Chondrocyte (in vitro differentiated cells): ENCODE data around the gene CALY. TPM values are rescaled to one million over a fixed set of nuclear protein-coding genes. Genes with fewer than 3 reads are reported as not detected.
A peak's percentile ranks its signal among the peaks of the same experiment; 100 is the strongest.

Experiments used
- DNase-seq: peaks from one replicate; pipeline ENCODE4 v3.0.0; 2021; ENCODE audit warnings: mixed read lengths, low spot score
- H3K27ac Mint-ChIP-seq: one replicate; pipeline ENCODE4 v1.8.0; 2021; ENCODE audit warnings: mild to moderate bottlenecking, moderate library complexity, mixed read lengths; ENCODE audit not compliant: unreplicated experiment
- H3K27me3 Mint-ChIP-seq: 2 replicates; pipeline ENCODE4 v1.8.0; 2021; ENCODE audit warnings: low read depth, mixed read lengths
- H3K36me3 Mint-ChIP-seq: 2 replicates; pipeline ENCODE4 v1.8.0; 2021; ENCODE audit warnings: low read depth, mixed read lengths
- H3K4me1 Mint-ChIP-seq: 2 replicates; pipeline ENCODE4 v1.8.0; 2021; ENCODE audit warnings: low read depth, mild to moderate bottlenecking, mixed read lengths
- H3K4me3 Mint-ChIP-seq: one replicate; pipeline ENCODE4 v1.8.0; 2021; ENCODE audit warnings: mild to moderate bottlenecking, moderate library complexity, mixed read lengths; ENCODE audit not compliant: unreplicated experiment
- H3K9me3 Mint-ChIP-seq: 2 replicates; pipeline ENCODE4 v1.8.0; 2021; ENCODE audit warnings: low read depth, mixed read lengths
- CTCF ChIP-seq: fragments of 200-600 bp; sonication (generic); IDR thresholded peaks from 2 replicates; pipeline ENCODE4 v1.5.0; 2021; ENCODE audit warnings: antibody characterized with exemption, mild to moderate bottlenecking, moderate library complexity
- total RNA-seq: library from RNA; stranded (reverse); gene quantifications from 3 replicates; pipeline ENCODE4 v1.2.1, GENCODE V29; 2021

Gene CALY
- total RNA-seq, 1 donor from 2014 or later, result 8.9 TPM

GRCh38 chr10:133342942-133343341 is 6.2 kb upstream of the CALY start:
- no peak overlapping the region for H3K4me3 Mint-ChIP-seq
- DNase-seq, result no peak
- no peak for TF ChIP-seq CTCF
- no peaks in the 10 kb centered on the region for H3K36me3 Mint-ChIP-seq
- H3K4me1 Mint-ChIP-seq, result no peaks in the 10 kb centered on the region
- peaks cover 10% of the 10 kb centered on the region for H3K27me3 Mint-ChIP-seq
- peaks cover 5% of the 10 kb centered on the region for H3K9me3 Mint-ChIP-seq
- H3K27ac Mint-ChIP-seq, result no peak overlapping the region

GRCh38 chr10:133341983-133342382 is 5.3 kb upstream of the CALY start:
- peaks cover 5% of the 10 kb centered on the region for H3K9me3 Mint-ChIP-seq
- H3K27me3 Mint-ChIP-seq, result peaks cover 10% of the 10 kb centered on the region
- no peak overlapping the region for H3K27ac Mint-ChIP-seq
- no peak overlapping the region for H3K4me3 Mint-ChIP-seq
- TF ChIP-seq CTCF, result no peak
- H3K36me3 Mint-ChIP-seq, result no peaks in the 10 kb centered on the region
- DNase-seq, result no peak
- no peaks in the 10 kb centered on the region for H3K4me1 Mint-ChIP-seq

GRCh38 chr10:133339708-133340380 is 3.1 kb upstream of the CALY start:
- H3K9me3 Mint-ChIP-seq, result peaks cover 5% of the 10 kb centered on the region
- peaks cover 8% of the 10 kb centered on the region for H3K27me3 Mint-ChIP-seq
- no peak overlapping the region for H3K4me3 Mint-ChIP-seq
- peak; percentile 77 for DNase-seq
- no peaks in the 10 kb centered on the region for H3K36me3 Mint-ChIP-seq
- no peak for TF ChIP-seq CTCF
- H3K27ac Mint-ChIP-seq, result no peak overlapping the region
- peaks cover under 1% of the 10 kb centered on the region for H3K4me1 Mint-ChIP-seq

- no peak for TF ChIP-seq CTCF
- DNase-seq, result no peak
- peaks cover 5% of the 10 kb centered on the region for H3K9me3 Mint-ChIP-seq
- H3K4me1 Mint-ChIP-seq, result peaks cover 3% of the 10 kb centered on the region
- no peak overlapping the region for H3K4me3 Mint-ChIP-seq
- no peak overlapping the region for H3K27ac Mint-ChIP-seq
- peaks cover 15% of the 10 kb centered on the region for H3K27me3 Mint-ChIP-seq
- no peaks in the 10 kb centered on the region for H3K36me3 Mint-ChIP-seq
Measured at GRCh38 chr10:133338080-133339071, 1.7 kb upstream of the CALY start.

- peaks cover 23% of the 10 kb centered on the region for H3K27me3 Mint-ChIP-seq
- no peak for DNase-seq
- H3K27ac Mint-ChIP-seq, result no peak overlapping the region
- H3K4me3 Mint-ChIP-seq, result no peak overlapping the region
- peaks cover 5% of the 10 kb centered on the region for H3K9me3 Mint-ChIP-seq
- H3K36me3 Mint-ChIP-seq, result no peaks in the 10 kb centered on the region
- peaks cover 3% of the 10 kb centered on the region for H3K4me1 Mint-ChIP-seq
- no peak for TF ChIP-seq CTCF
Measured at GRCh38 chr10:133337370-133337725, 652 bp upstream of the CALY start.
